ENCODE data around the gene ZBTB5.

ZBTB5 gene

GRCh38 chr9:37464006-37464405 lies 1.2 kb downstream of the ZBTB5 start:
- TF ChIP-seq CTCF (IDR thresholded peaks at IDR 0.05; ENCODE audit: low read length, missing control alignments) = no peak
- no peak for DNase-seq (ENCODE audit: low read depth)
- peak overlapping the region; percentile 92 for H3K4me3 ChIP-seq (replicated peaks; ENCODE audit: low read depth, low read length)

- DNase-seq (ENCODE audit: low read depth) = no peak
- no peak for TF ChIP-seq CTCF (IDR thresholded peaks at IDR 0.05; ENCODE audit: low read length, missing control alignments)
- no peak overlapping the region for H3K4me3 ChIP-seq (replicated peaks; ENCODE audit: low read depth, low read length)
Measured at GRCh38 chr9:37456817-37457216, 8.4 kb downstream of the ZBTB5 start.

- no peak for DNase-seq (ENCODE audit: low read depth)
- TF ChIP-seq CTCF (IDR thresholded peaks at IDR 0.05; ENCODE audit: low read length, missing control alignments) = no peak
- no peak overlapping the region for H3K4me3 ChIP-seq (replicated peaks; ENCODE audit: low read depth, low read length)
Measured at GRCh38 chr9:37455884-37456647, 9.2 kb downstream of the ZBTB5 start.

GRCh38 chr9:37454238-37454637 lies 11.0 kb downstream of the ZBTB5 start:
- DNase-seq (ENCODE audit: low read depth) = no peak
- H3K4me3 ChIP-seq (replicated peaks; ENCODE audit: low read depth, low read length) = no peak overlapping the region
- TF ChIP-seq CTCF (IDR thresholded peaks at IDR 0.05; ENCODE audit: low read length, missing control alignments) = no peak

- DNase-seq (ENCODE audit: low read depth) = no peak
- no peak for TF ChIP-seq CTCF (IDR thresholded peaks at IDR 0.05; ENCODE audit: low read length, missing control alignments)
- no peak overlapping the region for H3K4me3 ChIP-seq (replicated peaks; ENCODE audit: low read depth, low read length)
Measured at GRCh38 chr9:37453827-37454226, 11.4 kb downstream of the ZBTB5 start.

GRCh38 chr9:37452611-37453010 lies 12.6 kb downstream of the ZBTB5 start:
- no peak overlapping the region for H3K4me3 ChIP-seq (replicated peaks; ENCODE audit: low read depth, low read length)
- TF ChIP-seq CTCF (IDR thresholded peaks at IDR 0.05; ENCODE audit: low read length, missing control alignments) = no peak
- no peak for DNase-seq (ENCODE audit: low read depth)

GRCh38 chr9:37451628-37452027 lies 13.6 kb downstream of the ZBTB5 start:
- TF ChIP-seq CTCF (IDR thresholded peaks at IDR 0.05; ENCODE audit: low read length, missing control alignments) = no peak
- DNase-seq (ENCODE audit: low read depth) = no peak
- H3K4me3 ChIP-seq (replicated peaks; ENCODE audit: low read depth, low read length) = no peak overlapping the region
